Left renal pelvis (tissue), 4 donors: Measurements from ENCODE around the gene NEAT1. TPM values are rescaled to one million over a fixed set of nuclear protein-coding genes. Genes with fewer than 3 reads are reported as not detected.
A peak's percentile ranks its signal among the peaks of the same experiment; 100 is the strongest.

Experiments used
- DNase-seq, 4 donors: peaks; one replicate each; pipeline ENCODE4 v3.0.0-alpha.2; 2013; ENCODE audit warnings: low read depth in 4 of 4, low spot score in 3 of 4
- polyA plus RNA-seq, 4 donors: library from polyadenylated mRNA; unstranded; fragments of 120-200 nt; gene quantifications; one replicate each; pipeline ENCODE4 v1.2.1, GENCODE V29; 2013; ENCODE audit not compliant: insufficient read length in 4 of 4

The NEAT1 gene
- polyA plus RNA-seq, 4 donors, result 132 to 289 (median 201) TPM

- DNase-seq, result peak in 2 of 4 donors; percentile 88 to 90
Observed at GRCh38 chr11:65477149-65477965, 54.8 kb downstream of the NEAT1 start.

- no peak for DNase-seq
Observed at GRCh38 chr11:65478388-65479183, 56.0 kb downstream of the NEAT1 start.

- no peak for DNase-seq
Observed at GRCh38 chr11:65479184-65480145, 56.9 kb downstream of the NEAT1 start.

DNA sequence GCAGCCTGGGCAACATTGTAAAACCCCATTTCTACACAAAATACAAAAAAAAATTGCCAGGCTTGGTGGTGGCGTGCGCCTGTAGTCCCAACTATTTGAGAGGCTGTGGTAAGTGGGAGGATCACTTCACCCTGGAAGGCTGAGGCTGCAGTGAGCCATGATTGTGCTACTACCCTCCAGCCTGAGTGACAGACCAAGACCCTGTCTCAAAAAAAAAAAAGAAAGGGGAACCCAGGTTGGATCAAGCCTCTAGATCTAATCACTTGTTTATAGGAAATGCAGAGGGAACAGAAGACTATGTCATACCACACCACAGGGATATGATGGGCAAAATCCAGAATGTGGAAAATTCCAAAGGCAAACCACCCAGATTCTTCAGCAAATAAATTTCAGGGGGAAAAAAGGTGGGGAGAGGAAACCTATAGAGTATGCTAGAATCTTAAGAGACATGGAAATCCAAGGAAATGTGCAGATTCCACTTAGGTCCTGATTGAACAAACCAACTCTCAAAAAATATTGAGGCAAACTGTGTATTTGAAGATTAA, 59.8 kb downstream of the NEAT1 start:
- no peak for DNase-seq

DNA sequence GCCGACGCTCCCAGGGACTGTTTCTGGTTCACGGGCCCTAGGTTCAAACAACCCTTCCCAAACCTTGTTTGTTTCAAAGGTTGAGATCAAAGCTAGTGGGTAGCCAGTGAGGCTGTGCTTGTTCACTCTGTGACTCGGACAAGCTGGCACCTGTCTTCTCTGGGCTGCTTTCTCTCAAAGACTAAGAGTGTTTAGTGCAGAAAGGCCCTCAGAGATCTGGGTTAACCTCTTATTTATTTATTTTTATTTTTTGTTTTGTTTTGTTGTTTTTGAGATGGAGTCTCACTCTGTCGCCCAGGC, 63.3 kb downstream of the NEAT1 start:
- DNase-seq, result no peak

DNA sequence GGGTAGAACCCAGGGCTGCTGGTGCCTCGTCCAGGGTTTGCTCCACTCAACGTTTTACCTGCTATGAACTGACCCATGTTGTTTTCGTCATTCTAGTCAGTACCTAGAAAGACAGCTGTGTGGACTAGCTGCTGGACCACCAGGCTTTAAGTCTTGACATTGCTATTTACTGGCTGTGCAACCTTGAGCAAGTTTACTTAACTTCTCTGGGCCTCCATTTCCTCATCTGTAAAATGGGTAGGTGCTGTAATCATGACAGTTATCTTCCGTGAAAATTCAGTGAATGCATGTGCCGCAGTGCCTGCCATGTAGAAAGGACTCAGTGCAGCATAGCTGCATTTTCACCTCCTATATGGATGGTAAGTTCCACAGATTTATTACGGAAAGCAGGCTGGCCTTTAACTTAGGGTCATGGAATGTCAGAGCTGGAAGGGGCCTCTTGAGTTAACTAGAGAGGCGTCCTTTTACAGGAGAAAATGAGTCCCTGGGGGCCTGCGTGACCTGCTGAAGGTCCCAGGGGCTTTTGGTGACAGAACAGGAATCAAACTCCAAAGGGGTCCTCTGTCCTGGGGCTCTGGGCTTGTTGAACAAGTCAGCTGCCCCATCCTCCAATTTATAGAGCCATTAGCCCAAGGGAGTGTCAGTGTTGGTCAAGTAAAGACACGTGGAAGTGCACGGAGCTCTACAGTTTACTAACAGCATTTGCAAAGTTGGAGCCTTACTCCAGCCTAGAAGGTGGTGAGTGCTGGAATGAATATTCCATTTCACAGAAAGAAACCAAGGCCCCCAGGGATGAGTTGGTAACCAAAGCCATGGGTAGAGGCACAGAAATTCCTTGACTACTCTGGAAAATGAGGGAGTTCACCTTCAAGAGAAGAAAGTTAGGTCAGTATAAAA, 64.2 kb downstream of the NEAT1 start:
- no peak for DNase-seq

- peak; percentile 99 to 100 (median 100) for DNase-seq
Observed at GRCh38 chr11:65487467-65488272, 65.1 kb downstream of the NEAT1 start.

- no peak for DNase-seq
Observed at GRCh38 chr11:65488273-65489034, 65.9 kb downstream of the NEAT1 start.

DNA sequence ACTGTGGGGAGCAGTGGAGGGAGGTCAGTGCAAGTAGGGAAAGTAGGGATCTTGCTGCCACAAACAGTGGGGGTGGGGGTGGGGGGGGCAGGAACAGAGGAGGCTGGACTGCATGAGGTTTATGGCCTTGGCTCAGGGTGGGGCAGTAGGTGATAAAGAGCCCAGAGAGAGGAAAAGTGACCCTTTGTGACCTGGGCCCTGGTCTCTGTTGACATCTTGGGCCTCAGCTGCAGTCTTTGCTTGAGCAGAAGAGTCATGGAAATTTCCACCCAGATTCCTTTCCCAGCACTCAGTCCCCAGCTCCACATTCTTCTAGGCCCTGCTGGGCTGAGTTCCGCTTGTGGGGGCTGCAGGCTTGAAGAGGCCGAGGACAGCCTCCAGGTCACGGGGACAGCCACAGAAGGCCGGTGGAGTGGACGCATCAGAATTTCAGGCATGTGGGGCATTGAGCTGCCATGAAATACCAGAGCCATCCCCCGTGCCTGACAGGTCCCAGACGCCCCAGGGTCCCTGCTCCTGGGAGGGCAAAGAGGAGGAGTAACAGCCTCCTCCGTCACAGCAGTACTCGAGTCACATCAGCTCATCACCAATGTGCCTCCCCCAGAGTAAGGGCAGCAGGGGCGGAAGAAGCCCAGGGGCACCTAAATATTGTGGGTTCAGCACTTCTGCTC, 66.6 kb downstream of the NEAT1 start:
- DNase-seq, result no peak

DNA sequence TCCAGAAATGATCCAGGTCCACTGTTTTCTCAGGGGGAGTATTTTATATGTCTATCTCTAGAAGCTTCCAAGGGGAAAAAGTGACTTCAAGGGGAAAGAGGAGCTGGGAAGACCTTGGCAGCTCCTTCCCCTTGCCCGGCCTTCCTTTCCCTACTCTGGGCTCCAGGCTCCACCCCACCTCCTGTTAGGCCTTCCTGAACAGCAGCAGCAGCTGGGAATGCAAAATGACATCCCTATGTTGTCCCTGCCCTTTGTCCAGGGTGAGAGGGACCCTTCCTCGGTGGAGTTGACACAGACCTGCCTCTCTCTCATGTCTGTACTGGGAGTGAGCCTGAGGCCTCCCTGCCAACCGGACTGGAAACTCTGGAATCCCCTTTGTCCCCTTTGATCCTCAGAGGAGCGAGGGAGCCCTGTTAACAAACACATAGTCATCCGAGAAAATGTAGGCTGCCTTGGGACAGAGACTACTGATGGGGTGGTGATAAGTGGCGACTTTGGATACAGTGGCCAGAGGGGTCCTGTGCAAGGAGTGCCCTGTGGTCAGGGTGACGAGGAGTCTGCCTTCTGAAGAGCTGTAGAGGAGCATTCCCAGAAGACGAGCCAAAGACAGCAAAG, 67.2 kb downstream of the NEAT1 start:
- no peak for DNase-seq

GRCh38 chr11:65491163-65491465, 68.5 kb downstream of the NEAT1 start:
- no peak for DNase-seq

DNA sequence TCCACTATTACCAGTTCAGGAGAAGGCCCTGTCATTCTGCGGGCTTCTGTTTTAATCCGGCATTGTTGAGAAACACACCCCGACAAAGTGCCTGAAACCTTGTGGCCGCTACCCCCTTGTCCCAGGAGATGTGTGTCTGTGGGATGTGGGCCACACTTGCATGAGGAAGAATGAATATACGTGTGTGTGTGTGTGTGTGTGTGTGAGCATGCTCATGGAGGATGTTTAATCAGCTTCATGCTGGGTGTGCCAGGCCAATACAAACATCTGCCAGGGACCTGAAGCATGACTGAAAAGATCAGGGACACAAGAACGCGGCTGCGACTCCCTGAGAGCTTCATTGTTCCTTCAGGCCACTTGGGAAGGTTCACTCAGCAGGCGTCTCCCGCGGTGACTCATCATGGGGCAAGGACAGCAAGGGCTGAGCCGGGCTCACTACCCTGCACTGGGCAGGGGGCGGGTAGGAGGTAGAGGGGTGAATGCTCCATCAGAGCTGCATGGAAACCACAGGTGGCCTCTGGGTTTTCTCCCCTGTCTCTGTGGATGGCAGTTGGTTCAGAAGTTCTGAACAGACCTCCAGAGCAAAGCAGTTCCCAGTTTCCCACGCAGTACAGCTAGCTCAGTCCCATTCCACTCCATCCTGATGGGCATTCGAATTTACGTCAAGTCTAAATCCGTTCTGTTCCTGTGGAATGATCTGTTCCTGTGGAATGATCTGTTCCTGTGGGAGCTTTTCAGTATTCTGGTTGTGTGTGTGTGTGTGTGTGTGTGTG, 69.2 kb downstream of the NEAT1 start:
- no peak for DNase-seq

GRCh38 chr11:65492387-65492636, 69.7 kb downstream of the NEAT1 start:
- DNase-seq, result no peak

DNA sequence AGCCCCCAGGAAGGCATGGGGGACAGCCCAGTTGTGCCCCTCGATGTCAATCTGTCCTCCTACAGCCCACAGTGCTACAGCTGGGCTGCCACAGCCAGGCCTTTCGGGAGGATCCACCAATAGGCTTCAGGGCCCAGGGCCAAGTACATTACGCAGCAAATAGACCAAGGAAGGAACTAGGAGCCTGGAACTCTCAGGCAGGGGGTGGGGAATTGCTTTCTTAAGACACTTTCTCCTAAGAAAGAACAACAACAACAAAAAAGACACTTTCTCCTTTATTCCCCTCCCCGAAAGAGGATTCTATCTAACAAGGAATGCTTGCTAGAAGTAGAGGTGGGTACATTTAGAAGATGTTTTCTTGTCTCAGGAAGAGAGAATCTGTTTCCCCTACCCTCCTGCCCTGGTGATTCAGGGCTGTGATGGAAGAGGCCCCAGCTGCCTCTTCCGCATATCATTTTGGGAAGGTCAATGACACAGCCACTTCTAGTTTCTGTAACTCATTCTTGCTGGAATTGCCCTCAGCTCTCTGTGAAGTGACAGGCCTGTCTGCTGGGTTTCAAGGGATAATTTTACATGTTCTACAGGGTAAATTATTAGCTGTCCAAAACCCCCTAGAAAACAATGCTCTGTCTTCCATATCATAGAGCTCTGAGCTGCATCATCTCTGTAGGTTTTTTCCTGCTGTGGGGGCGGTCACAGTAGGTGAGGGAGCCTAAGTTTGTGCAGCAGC, 70.2 kb downstream of the NEAT1 start:
- no peak for DNase-seq

- DNase-seq, result no peak
Observed at GRCh38 chr11:65493367-65494176, 71.0 kb downstream of the NEAT1 start.
